Ovary (tissue), 9 donors: ENCODE measurements around the gene JPT2. TPM values are rescaled to one million over a fixed set of nuclear protein-coding genes. Genes with fewer than 3 reads are reported as not detected.
A peak's percentile ranks its signal among the peaks of the same experiment; 100 is the strongest.

ENCODE experiments used
- DNase-seq, 5 donors: peaks; one replicate each; pipeline ENCODE4 v3.0.0-alpha.2; 2019 to 2020
- H3K27ac ChIP-seq, 2 donors: fragments of 200-600 bp; one replicate each; pipeline versions ENCODE4 v1.5.1 to v1.8.0; 2019 to 2022
- H3K27me3 ChIP-seq: fragments of 200-600 bp; one replicate; pipeline ENCODE4 v1.8.0; 2022
- H3K36me3 ChIP-seq: fragments of 200-600 bp; sonication (generic); one replicate; pipeline ENCODE4 v1.5.1; 2019
- H3K4me1 ChIP-seq: one replicate; pipeline ENCODE4 v1.8.1; 2013; ENCODE audit warnings: mild to moderate bottlenecking, moderate library complexity; ENCODE audit not compliant: insufficient read depth
- H3K4me3 ChIP-seq: fragments of 200-600 bp; sonication (generic); one replicate; pipeline ENCODE4 v1.5.1; 2017
- H3K9me3 ChIP-seq, 2 donors: fragments of 200-600 bp in 1 of 2; sonication (generic) in 1 of 2; one replicate each; pipeline versions ENCODE4 v1.5.1 to v1.8.1; 2013 to 2019; ENCODE audit warnings: mild to moderate bottlenecking in 1 of 2, moderate library complexity in 1 of 2
- CTCF ChIP-seq, 3 donors: fragments of 450-650 bp in 2 of 3; fragments of 200-600 bp in 1 of 3; IDR thresholded peaks; one replicate each; pipeline versions ENCODE4 v1.5.1 to v1.8.0; 2016 to 2022; ENCODE audit warnings: antibody characterized with exemption in 3 of 3, mild to moderate bottlenecking in 1 of 3
- EP300 ChIP-seq: sonication (generic); formaldehyde crosslinking; IDR thresholded peaks from one replicate; pipeline ENCODE4 v1.6.1; 2017; ENCODE audit warnings: antibody characterized with exemption
- POLR2A ChIP-seq: fragments of 450-650 bp; IDR thresholded peaks from one replicate; pipeline ENCODE4 v1.6.1; 2017; ENCODE audit warnings: antibody characterized with exemption, mild to moderate bottlenecking, moderate library complexity
- WGBS, 3 donors: extraction: QIAGEN DNeasy Blood & Tissue Kit in 1 of 3; methylation state at CpG; one replicate each; pipeline versions ENCODE4 v1.1.5 to v1.1.7; 2013 to 2017; 5-methylcytosine and 5-hydroxymethylcytosine counted together
- intact Hi-C, 4 donors: fragments of 100-400 bp; cut with DNase I; formaldehyde crosslinking; loops; one replicate each; pipeline versions ENCODE4 v1.11.0 to v1.15.1; 2022 to 2023
- polyA plus RNA-seq, 2 donors: library from polyadenylated mRNA; stranded (reverse); fragments of 200-250 nt in 1 of 2; fragments of 350-450 nt in 1 of 2; fragmentation: Illumina TruSeq in 1 of 2; extraction: RNeasy Lipid Tissue Mini Kit (QIAGEN cat#74804) in 1 of 2; gene quantifications; one replicate each; pipeline ENCODE4 v1.2.3, GENCODE V29; 2013 to 2014
- total RNA-seq, 7 donors: library from RNA; depleted of rRNA in 2 of 7; stranded (reverse); fragments of >200 nt in 2 of 7; fragmentation: NEBNext Ultra II Directional in 3 of 7; extraction: Animal tissue kit (Norgen Biotek cat#: 25700) in 3 of 7; gene quantifications; one replicate each; pipeline versions ENCODE4 v1.1.0 to v1.2.4, GENCODE V29; 2016 to 2023
- donor health status: DM: no; HTN: no; CAD: no; lungs with moderate emphysema.
- donor health status: DM: no; HTN: no; CAD: no.
- donor health status: Bipolar disorder and iron deficiency.
- donor health status: DM: yes; HTN: yes; CAD: no.
- donor health status: DM: no; HTN: no; CAD: no.
- donor health status: DM: yes; HTN: yes; CAD: no.

JPT2 gene
- total and polyA plus RNA-seq, 9 donors: 14.4 to 51.8 (median 44.1) TPM

DNA sequence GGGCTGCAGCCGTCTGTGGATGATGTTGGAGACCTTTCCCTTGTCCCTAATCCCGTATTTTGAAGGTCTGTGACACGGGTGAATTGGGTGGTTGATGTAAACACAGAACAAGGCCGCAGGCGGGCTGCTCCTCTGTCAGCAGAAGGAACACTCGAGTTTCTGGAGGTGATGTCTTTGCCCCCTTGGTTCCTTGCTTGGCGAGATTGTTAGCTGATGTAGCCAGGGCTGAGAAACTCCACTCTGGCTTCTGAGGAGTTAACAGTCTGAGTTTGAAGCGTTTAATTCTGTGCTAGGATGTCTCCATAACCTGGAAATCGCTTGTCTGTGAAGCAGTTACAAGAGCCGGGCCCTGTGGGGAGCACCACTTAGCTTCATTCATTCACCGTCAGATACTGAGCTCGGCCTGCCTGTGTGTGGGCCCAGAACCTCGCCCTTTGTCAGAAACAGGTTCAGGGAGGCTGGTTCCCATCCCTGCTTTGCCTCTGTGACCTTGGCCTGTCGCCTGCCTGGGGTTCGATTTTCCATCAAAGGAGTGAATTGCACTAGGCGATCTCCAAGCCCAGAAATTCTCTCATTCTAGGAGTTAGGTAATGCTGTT, 29.2 kb downstream of the JPT2 start:
- TF ChIP-seq POLR2A (no peak), EP300 (no peak), CTCF (IDR thresholded peaks at IDR 0.05) (no peak)
- no peaks in the 10 kb centered on the region for H3K9me3 ChIP-seq
- DNase-seq: no peak
- H3K4me1 ChIP-seq: peaks cover 14% of the 10 kb centered on the region
- 7 to 10% (median 8%) methylated on average over 16 of the region's 16 CpGs for WGBS, 3 donors
- intact Hi-C loops: loop anchor here in 2 of 4 donors (2.0 to 10.0 kb wide), 3 partner anchors 28 to 95 kb away; partner anchors contain the start of genes CRAMP1 (in 2 of the 2), IFT140 (in 2 of the 2) and JPT2 (in 1 of the 2)
- H3K4me3 ChIP-seq: peak overlapping the region; percentile 91
- no peaks in the 10 kb centered on the region for H3K27me3 ChIP-seq
- no peaks in the 10 kb centered on the region for H3K36me3 ChIP-seq
- H3K27ac ChIP-seq: no peak overlapping the region

DNA sequence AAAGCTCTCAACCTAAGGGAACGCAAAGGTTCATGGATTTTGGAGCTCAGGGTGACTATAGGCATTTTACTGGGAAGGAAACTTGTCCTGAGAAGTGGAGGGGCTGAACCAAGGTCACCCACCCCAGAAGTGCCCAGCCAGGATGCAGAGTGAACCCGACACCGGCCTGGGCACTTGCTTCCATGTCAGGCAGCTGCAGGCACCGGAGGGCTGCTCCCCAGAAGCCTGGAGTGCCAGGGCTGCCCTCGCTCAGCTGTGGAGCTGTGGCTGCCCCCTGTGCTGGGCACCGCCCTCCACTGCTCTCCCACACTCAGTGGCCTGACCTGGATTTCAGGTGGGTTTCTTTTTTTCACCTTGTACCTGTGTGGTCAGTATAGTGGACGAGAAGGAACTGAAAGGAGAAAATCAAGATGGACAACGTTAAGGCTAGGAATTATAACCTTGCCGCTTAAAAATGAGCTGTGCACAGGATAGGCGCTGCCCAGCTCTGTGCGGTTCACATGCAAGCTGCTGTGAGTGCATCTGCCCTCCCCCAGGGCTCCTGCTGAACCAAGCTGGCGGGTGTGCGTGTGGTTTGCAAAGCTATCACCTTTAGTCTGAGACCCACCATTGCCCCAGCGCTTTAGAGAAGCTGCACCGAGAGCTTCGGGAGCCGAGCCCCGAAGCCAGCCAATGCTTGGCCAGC, 30.1 kb downstream of the JPT2 start:
- Histone ChIP-seq H3K9me3 (no peaks in the 10 kb centered on the region), H3K27ac (no peak overlapping the region), H3K36me3 (no peaks in the 10 kb centered on the region), H3K4me3 (no peak overlapping the region), H3K4me1 (peaks cover 22% of the 10 kb centered on the region), H3K27me3 (no peaks in the 10 kb centered on the region)
- 76 to 89% (median 76%) methylated on average over 18 of the region's 18 CpGs for WGBS, 3 donors
- no peak for DNase-seq
- intact Hi-C loops: loop anchor here in 2 of 4 donors (5.0 to 10.0 kb wide), 2 partner anchors 93 to 96 kb away; partner anchors contain the start of genes CRAMP1 (in 2 of the 2) and IFT140 (in 2 of the 2)
- TF ChIP-seq POLR2A (no peak), CTCF (IDR thresholded peaks at IDR 0.05) (no peak), EP300 (no peak)

- Histone ChIP-seq H3K9me3 (no peaks in the 10 kb centered on the region), H3K4me3 (no peak overlapping the region), H3K27ac (no peak overlapping the region), H3K27me3 (no peaks in the 10 kb centered on the region), H3K4me1 (peaks cover 22% of the 10 kb centered on the region), H3K36me3 (no peaks in the 10 kb centered on the region)
- intact Hi-C loops: loop anchor here in 2 of 4 donors (5.0 to 10.0 kb wide), 2 partner anchors 94 to 96 kb away; partner anchors contain the start of genes CRAMP1 (in 2 of the 2) and IFT140 (in 2 of the 2)
- WGBS, 3 donors: 71 to 81% (median 72%) methylated on average over 13 of the region's 13 CpGs
- TF ChIP-seq CTCF (IDR thresholded peaks at IDR 0.05): no peak
- TF ChIP-seq EP300: no peak
- TF ChIP-seq POLR2A: no peak
- DNase-seq: no peak
These were observed 30.7 kb downstream of the JPT2 start for GRCh38 chr16:1708768-1709180.

GRCh38 chr16:1709356-1709755, 31.3 kb downstream of the JPT2 start:
- intact Hi-C loops: loop anchor here in 2 of 4 donors (5.0 to 10.0 kb wide), 2 partner anchors 95 to 97 kb away; partner anchors contain the start of genes CRAMP1 (in 2 of the 2) and IFT140 (in 2 of the 2)
- WGBS, 3 donors: 78 to 84% (median 82%) methylated on average over 15 of the region's 15 CpGs
- Histone ChIP-seq H3K4me3 (no peak overlapping the region), H3K36me3 (no peaks in the 10 kb centered on the region), H3K27me3 (no peaks in the 10 kb centered on the region), H3K27ac (no peak overlapping the region), H3K4me1 (peaks cover 22% of the 10 kb centered on the region), H3K9me3 (no peaks in the 10 kb centered on the region)
- TF ChIP-seq CTCF (IDR thresholded peaks at IDR 0.05) (no peak), POLR2A (no peak), EP300 (no peak)
- DNase-seq: no peak
